Cardiac fibroblast (primary cell): Measurements from ENCODE around the gene WLS.

Source experiments
- DNase-seq, 2 donors: peaks; one replicate each; pipeline versions ENCODE4 v3.0.0 to v3.0.0-alpha.2; 2010; ENCODE audit warnings: low read depth in 2 of 2
- H3K4me3 ChIP-seq, 2 donors: replicated peaks in 1 of 2; 1 replicate in 1 of 2; 2 replicates in 1 of 2; pipeline ENCODE4 v1.5.1; 2011; ENCODE audit warnings: low read depth in 2 of 2, low read length in 2 of 2, mild to moderate bottlenecking in 2 of 2, moderate library complexity in 1 of 2
- TF ChIP-seq, protein P1 (sequence below): IDR thresholded peaks from one replicate; pipeline ENCODE4 v1.5.1; 2011; ENCODE audit warnings: low read depth, mild to moderate bottlenecking, low read length, inconsistent platforms

WLS gene

DNA sequence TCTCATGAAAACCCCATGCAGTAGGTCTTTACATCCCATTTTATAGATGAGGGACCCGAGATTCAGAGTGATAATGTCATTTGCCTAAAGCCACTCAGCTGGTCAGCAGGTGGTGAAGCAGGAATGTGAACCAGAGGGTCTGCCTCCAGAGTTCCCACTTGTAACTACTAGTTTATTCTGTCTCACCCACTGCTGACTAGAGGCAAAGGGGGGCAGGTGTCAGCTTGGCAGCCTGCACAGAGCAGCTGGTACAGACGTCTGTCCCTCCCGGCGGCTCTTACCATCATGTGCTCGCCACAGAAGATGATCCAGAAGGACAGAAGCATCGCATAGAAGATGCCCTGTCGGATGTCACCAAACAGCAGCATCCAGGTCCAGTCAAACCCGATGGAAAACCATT, 82.4 kb downstream of the WLS start:
- no peak for DNase-seq
- TF ChIP-seq, protein P1, sequence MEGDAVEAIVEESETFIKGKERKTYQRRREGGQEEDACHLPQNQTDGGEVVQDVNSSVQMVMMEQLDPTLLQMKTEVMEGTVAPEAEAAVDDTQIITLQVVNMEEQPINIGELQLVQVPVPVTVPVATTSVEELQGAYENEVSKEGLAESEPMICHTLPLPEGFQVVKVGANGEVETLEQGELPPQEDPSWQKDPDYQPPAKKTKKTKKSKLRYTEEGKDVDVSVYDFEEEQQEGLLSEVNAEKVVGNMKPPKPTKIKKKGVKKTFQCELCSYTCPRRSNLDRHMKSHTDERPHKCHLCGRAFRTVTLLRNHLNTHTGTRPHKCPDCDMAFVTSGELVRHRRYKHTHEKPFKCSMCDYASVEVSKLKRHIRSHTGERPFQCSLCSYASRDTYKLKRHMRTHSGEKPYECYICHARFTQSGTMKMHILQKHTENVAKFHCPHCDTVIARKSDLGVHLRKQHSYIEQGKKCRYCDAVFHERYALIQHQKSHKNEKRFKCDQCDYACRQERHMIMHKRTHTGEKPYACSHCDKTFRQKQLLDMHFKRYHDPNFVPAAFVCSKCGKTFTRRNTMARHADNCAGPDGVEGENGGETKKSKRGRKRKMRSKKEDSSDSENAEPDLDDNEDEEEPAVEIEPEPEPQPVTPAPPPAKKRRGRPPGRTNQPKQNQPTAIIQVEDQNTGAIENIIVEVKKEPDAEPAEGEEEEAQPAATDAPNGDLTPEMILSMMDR, result no peak
- no peak overlapping the region for H3K4me3 ChIP-seq

DNA sequence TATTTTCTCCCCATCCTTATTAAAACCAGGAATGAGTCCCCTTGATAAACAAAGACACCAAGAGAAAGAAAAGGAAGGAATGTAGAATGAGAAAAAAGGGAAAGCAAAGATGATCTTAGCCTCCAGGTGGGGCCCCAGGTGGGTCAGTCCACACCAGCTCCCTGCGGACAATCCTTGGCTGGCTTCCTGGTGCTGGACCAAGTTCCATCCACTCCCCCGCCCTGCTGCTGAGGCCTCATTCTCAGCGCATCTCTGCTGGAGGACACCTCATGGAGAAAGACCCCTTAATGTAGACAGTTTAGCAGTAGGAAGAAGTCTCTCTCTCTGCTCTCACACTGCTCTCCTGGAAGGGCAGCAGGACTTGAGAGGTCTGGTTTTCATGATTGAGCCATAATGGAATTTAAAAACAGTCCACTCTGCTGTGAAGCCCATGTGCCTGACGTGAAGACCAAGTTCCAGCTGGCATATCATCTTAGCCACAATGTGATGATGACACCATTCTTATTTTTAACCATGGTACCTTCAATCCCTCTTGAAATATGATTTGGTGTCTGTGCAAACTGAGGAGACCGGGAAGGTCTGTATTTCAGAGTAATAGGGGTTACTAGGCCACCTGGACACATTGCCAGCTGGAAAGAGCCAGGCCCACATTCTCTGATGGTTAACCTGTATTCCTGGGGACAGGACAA, 83.1 kb downstream of the WLS start:
- TF ChIP-seq, protein P1, result no peak
- DNase-seq, result no peak

DNA sequence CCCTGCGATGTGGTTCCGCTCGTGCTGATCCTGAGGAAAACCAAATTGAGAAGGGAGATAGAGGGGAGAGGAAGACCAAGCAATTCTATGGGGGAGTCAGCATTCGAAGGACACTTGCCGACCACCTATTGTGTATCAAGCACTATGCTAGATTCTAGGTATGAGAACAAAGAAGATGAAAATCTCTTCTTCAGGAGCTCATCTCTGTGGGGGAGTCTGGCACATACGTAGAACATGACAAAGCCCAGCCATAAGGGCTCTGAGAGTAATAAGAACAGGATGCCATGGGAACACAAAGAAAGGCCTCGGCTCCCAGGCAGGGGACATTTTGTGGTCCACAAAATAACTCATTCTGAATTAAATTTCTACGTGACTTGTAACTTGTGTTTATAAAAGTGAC, 83.7 kb downstream of the WLS start:
- TF ChIP-seq, protein P1, result no peak
- no peak for DNase-seq
- no peak overlapping the region for H3K4me3 ChIP-seq

More for the DNA sequence above, 83.1 kb downstream of the WLS start:
- H3K4me3 ChIP-seq, result no peak overlapping the region

DNA sequence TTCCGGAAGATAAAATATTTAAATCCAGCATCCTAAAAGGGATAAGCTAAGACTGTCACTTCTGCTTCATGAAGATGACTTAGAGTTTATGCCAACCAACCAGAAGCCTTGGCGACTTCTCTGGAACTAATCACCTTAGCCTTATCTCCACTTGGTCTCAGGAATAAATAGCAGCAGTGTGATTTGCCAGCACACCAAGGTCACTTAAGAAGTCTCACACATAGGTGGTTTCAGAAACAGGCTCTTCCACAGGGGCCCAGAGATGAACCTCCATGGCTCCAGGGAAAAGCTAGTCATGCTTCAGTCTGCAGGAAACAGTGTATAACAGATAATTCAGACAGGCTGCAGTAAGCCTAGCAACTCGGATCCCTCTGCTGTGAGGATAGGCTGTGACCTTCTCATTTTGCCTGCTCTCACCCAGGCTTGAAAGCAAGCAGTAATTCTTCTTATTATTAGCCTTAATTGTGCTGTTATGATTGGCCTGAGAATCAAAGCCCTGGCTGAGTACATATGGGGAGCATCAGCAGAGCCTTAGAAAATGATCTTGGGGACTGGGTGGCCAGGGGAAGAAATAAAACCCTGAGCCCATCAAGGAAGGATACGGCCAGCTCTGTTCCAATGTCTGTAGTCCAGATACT, 84.7 kb downstream of the WLS start:
- TF ChIP-seq, protein P1, result no peak
- DNase-seq, result no peak
- H3K4me3 ChIP-seq, result no peak overlapping the region

DNA sequence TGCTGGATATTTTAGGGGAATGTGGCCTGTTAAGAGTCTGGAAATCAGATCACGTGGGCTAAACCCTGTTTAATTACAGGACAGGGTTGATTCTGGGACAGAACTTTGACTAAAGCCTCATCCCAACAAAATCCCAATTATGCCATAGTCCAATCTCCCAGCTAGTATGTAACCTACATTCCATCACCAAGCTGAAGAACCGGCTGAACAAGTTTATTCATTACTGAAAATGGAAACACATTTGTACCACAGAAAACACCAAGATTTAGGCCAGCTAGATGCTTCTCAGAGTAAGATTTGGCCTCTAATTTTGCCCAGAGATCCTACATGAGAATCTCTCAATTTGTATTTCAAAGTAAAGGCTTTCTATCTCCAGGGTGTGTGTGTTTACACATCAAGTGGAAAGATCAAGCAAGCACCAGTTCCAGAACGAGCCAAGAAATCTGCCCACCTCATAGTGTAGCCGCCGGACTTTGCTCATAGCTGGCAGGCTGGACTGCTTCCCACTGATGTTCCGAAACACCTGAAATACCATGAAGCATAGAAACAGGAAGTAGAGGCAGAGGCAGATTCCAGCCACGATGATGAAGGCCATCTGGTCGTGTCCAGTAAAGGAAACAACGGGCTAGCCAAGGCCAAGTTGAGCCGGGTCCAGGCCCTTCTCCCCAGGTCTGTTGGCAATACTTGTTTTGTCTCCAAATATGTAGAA, 86.8 kb downstream of the WLS start:
- H3K4me3 ChIP-seq, result no peak overlapping the region
- TF ChIP-seq, protein P1, result no peak
- no peak for DNase-seq

DNA sequence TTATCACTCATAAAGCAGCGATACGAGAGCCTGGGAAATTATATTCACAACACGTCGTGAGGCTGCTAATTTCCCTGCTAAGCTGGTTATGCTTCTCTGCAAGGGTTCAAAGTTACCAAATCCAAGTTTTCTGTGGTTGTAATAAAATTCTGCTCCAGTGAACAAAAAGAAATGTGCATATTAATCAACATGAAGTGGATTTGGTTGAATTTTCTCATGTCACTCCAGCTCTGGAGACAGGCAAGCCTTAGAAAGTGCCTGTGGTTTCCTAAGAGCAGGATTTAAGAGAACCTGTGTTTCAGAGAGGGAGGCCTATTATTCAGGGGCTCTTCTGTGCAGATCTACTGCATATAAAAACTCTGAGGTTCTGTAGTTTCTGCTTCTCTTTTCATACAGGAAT, 87.5 kb downstream of the WLS start:
- no peak overlapping the region for H3K4me3 ChIP-seq
- DNase-seq, result no peak
- TF ChIP-seq, protein P1, result no peak
